CD14-positive monocyte (primary cell): ENCODE data around the gene TSHZ2. TPM values are rescaled to one million over a fixed set of nuclear protein-coding genes. Genes with fewer than 3 reads are reported as not detected.
A peak's percentile ranks its signal among the peaks of the same experiment; 100 is the strongest.
"Not testable (repeated sequence)": the region's sequence is repeated elsewhere in the genome, so short reads cannot be mapped to it uniquely, and the experiment has no call there.

Experiments
- DNase-seq, 3 donors: peaks; one replicate each; pipeline ENCODE4 v3.0.0-alpha.2; 2011 to 2022
- H2AFZ ChIP-seq: 2 replicates; pipeline ENCODE4 v1.6.0; 2012; ENCODE audit warnings: mild to moderate bottlenecking, low read depth, low read length, inconsistent platforms; ENCODE audit not compliant: insufficient read depth, poor library complexity, severe bottlenecking
- H3K27ac ChIP-seq, 2 donors: 1 replicate in 1 of 2; 2 replicates in 1 of 2; pipeline ENCODE4 v1.5.1; 2012 to 2013; ENCODE audit warnings: low read length in 2 of 2, control low read depth in 1 of 2, inconsistent platforms in 1 of 2, low read depth in 1 of 2, mild to moderate bottlenecking in 1 of 2
- H3K27me3 ChIP-seq, 2 donors: one replicate each; pipeline versions ENCODE4 v1.6.0 to v1.6.1; 2011 to 2013; ENCODE audit warnings: low read length in 2 of 2; ENCODE audit not compliant: control insufficient read depth in 2 of 2, insufficient read depth in 2 of 2
- H3K36me3 ChIP-seq, 2 donors: replicated peaks in 1 of 2; 1 replicate in 1 of 2; 2 replicates in 1 of 2; pipeline versions ENCODE4 v1.5.1 to v1.6.1; 2012 to 2013; ENCODE audit warnings: low read length in 2 of 2, control low read depth in 1 of 2, inconsistent platforms in 1 of 2, mild to moderate bottlenecking in 1 of 2; ENCODE audit not compliant: insufficient read depth in 2 of 2, control insufficient read depth in 1 of 2
- H3K4me1 ChIP-seq, 2 donors: 1 replicate in 1 of 2; 2 replicates in 1 of 2; pipeline versions ENCODE4 v1.5.1 to v1.6.1; 2012 to 2013; ENCODE audit warnings: low read length in 2 of 2, control low read depth in 1 of 2, inconsistent platforms in 1 of 2, mild to moderate bottlenecking in 1 of 2, moderate library complexity in 1 of 2; ENCODE audit not compliant: insufficient read depth in 2 of 2, control insufficient read depth in 1 of 2
- H3K4me2 ChIP-seq: replicated peaks from 2 replicates; pipeline ENCODE3; 2012; ENCODE audit warnings: low read length, moderate library complexity, mild to moderate bottlenecking; ENCODE audit not compliant: poor library complexity, severe bottlenecking; ENCODE audit errors: extremely low read depth
- H3K4me3 ChIP-seq, 3 experiments: fragments of 200-600 bp in 1 of 3; sonication (generic) in 1 of 3; replicated peaks in 1 of 3; 1 replicate in 2 of 3; 2 replicates in 1 of 3; pipeline ENCODE4 v1.5.1; 2011 to 2013; ENCODE audit warnings: low read length in 3 of 3, mild to moderate bottlenecking in 3 of 3, control low read depth in 2 of 3, low read depth in 2 of 3, inconsistent platforms in 1 of 3, moderate library complexity in 1 of 3
- H3K79me2 ChIP-seq: 2 replicates; pipeline ENCODE4 v1.6.0; 2012; ENCODE audit warnings: mild to moderate bottlenecking, control low read depth, inconsistent platforms, low read length, moderate library complexity; ENCODE audit not compliant: insufficient read depth
- H3K9ac ChIP-seq: 2 replicates; pipeline ENCODE4 v1.6.0; 2017; ENCODE audit warnings: low read length, mild to moderate bottlenecking; ENCODE audit not compliant: insufficient read depth, poor library complexity, severe bottlenecking
- H3K9me3 ChIP-seq, 2 donors: replicated peaks in 1 of 2; 1 replicate in 1 of 2; 2 replicates in 1 of 2; pipeline versions ENCODE4 v1.5.1 to v1.6.1; 2012 to 2013; ENCODE audit warnings: low read length in 2 of 2, control low read depth in 1 of 2; ENCODE audit not compliant: control insufficient read depth in 1 of 2, insufficient read depth in 1 of 2
- H4K20me1 ChIP-seq: 2 replicates; pipeline ENCODE4 v1.6.0; 2012; ENCODE audit warnings: mild to moderate bottlenecking, low read length, control low read depth, moderate library complexity; ENCODE audit not compliant: insufficient read depth
- H3K27ac Mint-ChIP-seq, 7 donors: one replicate each; pipeline ENCODE4 v1.8.0; 2020; ENCODE audit warnings: mild to moderate bottlenecking in 7 of 7, mixed read lengths in 7 of 7, moderate library complexity in 6 of 7, inconsistent platforms in 2 of 7
- H3K27me3 Mint-ChIP-seq, 3 donors: one replicate each; pipeline ENCODE4 v1.8.0; 2021 to 2022; ENCODE audit warnings: low read depth in 3 of 3, mild to moderate bottlenecking in 3 of 3, mixed read lengths in 3 of 3, moderate library complexity in 3 of 3, inconsistent platforms in 1 of 3
- H3K36me3 Mint-ChIP-seq, 2 donors: one replicate each; pipeline ENCODE4 v1.8.0; 2020; ENCODE audit warnings: mixed read lengths in 2 of 2, inconsistent platforms in 1 of 2, mild to moderate bottlenecking in 1 of 2
- H3K4me1 Mint-ChIP-seq: one replicate; pipeline ENCODE4 v1.8.0; 2020; ENCODE audit warnings: mild to moderate bottlenecking, mixed read lengths
- H3K4me3 Mint-ChIP-seq, 2 donors: one replicate each; pipeline ENCODE4 v1.8.0; 2020; ENCODE audit warnings: mild to moderate bottlenecking in 2 of 2, mixed read lengths in 2 of 2, moderate library complexity in 1 of 2
- H3K9me3 Mint-ChIP-seq, 7 donors: one replicate each; pipeline ENCODE4 v1.8.0; 2020 to 2022; ENCODE audit warnings: mixed read lengths in 7 of 7, mild to moderate bottlenecking in 6 of 7, moderate library complexity in 6 of 7, inconsistent platforms in 2 of 7
- CTCF ChIP-seq: fragments of 200-600 bp; IDR thresholded peaks from one replicate; pipeline ENCODE4 v1.8.0; 2022; ENCODE audit warnings: antibody characterized with exemption, mild to moderate bottlenecking
- WGBS: methylation state at CpG from one replicate; pipeline ENCODE4 v1.1.5; 2013; ENCODE audit warnings: missing lambda C conversion rate; ENCODE audit not compliant: insufficient coverage; 5-methylcytosine and 5-hydroxymethylcytosine counted together
- intact Hi-C, 2 donors: fragments of 100-400 bp; cut with micrococcal nuclease; formaldehyde crosslinking; loops; one replicate each; pipeline versions ENCODE4 v1.15.0 to v1.15.1; 2023
- polyA plus RNA-seq, 3 donors: library from polyadenylated mRNA; depleted of rRNA in 1 of 3; unstranded in 2 of 3; stranded (reverse) in 1 of 3; fragments of 300-500 nt in 2 of 3; fragments of >200 nt in 1 of 3; fragmentation: Illumina TruSeq in 2 of 3; gene quantifications; 1 replicate in 2 of 3; 2 replicates in 1 of 3; pipeline ENCODE4 v1.2.3, GENCODE V29; 2012 to 2021

TSHZ2 gene
- polyA plus RNA-seq, 3 donors = not detected

GRCh38 chr20:53466279-53466678, 494.1 kb downstream of the TSHZ2 start:
- Mint-ChIP-seq H3K4me1 (no peaks in the 10 kb centered on the region), H3K27ac (no peak overlapping the region), H3K27me3 (peaks cover 0 to 10% (median 10%) of the 10 kb centered on the region in 3 donors), H3K9me3 (peaks cover 2 to 16% (median 5%) of the 10 kb centered on the region in 7 donors), H3K4me3 (no peak overlapping the region), H3K36me3 (no peaks in the 10 kb centered on the region)
- no peak overlapping the region for H3K27ac ChIP-seq
- H2AFZ ChIP-seq = no peak overlapping the region
- H3K4me3 ChIP-seq = no peak overlapping the region
- H3K27me3 ChIP-seq = no peaks in the 10 kb centered on the region
- H3K36me3 ChIP-seq = no peaks in the 10 kb centered on the region
- H3K4me1 ChIP-seq = no peaks in the 10 kb centered on the region
- no CpG with 5 or more reads among the region's 4 CpGs for WGBS
- no peak overlapping the region for H3K9ac ChIP-seq
- TF ChIP-seq CTCF = no peak
- H3K4me2 ChIP-seq = no peak overlapping the region
- no peaks in the 10 kb centered on the region for H3K79me2 ChIP-seq
- intact Hi-C loops = no loop called here
- H3K9me3 ChIP-seq = peaks cover 0 to 4% of the 10 kb centered on the region in 2 donors
- DNase-seq = no peak
- H4K20me1 ChIP-seq = no peaks in the 10 kb centered on the region

GRCh38 chr20:53468587-53468986, 496.4 kb downstream of the TSHZ2 start:
- Histone ChIP-seq H3K27me3 (no peaks in the 10 kb centered on the region), H2AFZ (no peak overlapping the region), H3K4me3 (no peak overlapping the region), H3K9ac (no peak overlapping the region), H4K20me1 (no peaks in the 10 kb centered on the region), H3K4me2 (no peak overlapping the region), H3K36me3 (no peaks in the 10 kb centered on the region), H3K27ac (no peak overlapping the region), H3K4me1 (no peaks in the 10 kb centered on the region), H3K79me2 (no peaks in the 10 kb centered on the region), H3K9me3 (peaks cover 0 to 4% of the 10 kb centered on the region in 2 donors)
- H3K4me3 Mint-ChIP-seq = no peak overlapping the region
- H3K27ac Mint-ChIP-seq = no peak overlapping the region
- peak in 2 of 3 donors; percentile 4 to 54 for DNase-seq
- TF ChIP-seq CTCF = no peak
- peaks cover 2 to 10% (median 9%) of the 10 kb centered on the region in 3 donors for H3K27me3 Mint-ChIP-seq
- no peaks in the 10 kb centered on the region for H3K36me3 Mint-ChIP-seq
- peaks cover 3 to 12% (median 6%) of the 10 kb centered on the region in 7 donors for H3K9me3 Mint-ChIP-seq
- WGBS = no CpG with 5 or more reads among the region's 5 CpGs
- H3K4me1 Mint-ChIP-seq = no peaks in the 10 kb centered on the region
- intact Hi-C loops = no loop called here

GRCh38 chr20:53472859-53473258, 500.7 kb downstream of the TSHZ2 start:
- H3K4me1 ChIP-seq, H3K4me3 Mint-ChIP-seq, H3K27ac Mint-ChIP-seq, H3K27ac ChIP-seq, H2AFZ ChIP-seq, H3K36me3 ChIP-seq, H3K4me3 ChIP-seq, H3K4me2 ChIP-seq, H3K4me1 Mint-ChIP-seq, H3K9me3 ChIP-seq, H3K27me3 Mint-ChIP-seq, H4K20me1 ChIP-seq, DNase-seq, H3K79me2 ChIP-seq, H3K9ac ChIP-seq, H3K36me3 Mint-ChIP-seq, H3K27me3 ChIP-seq, intact Hi-C loops: not testable (repeated sequence)
- peaks cover 3 to 12% (median 6%) of the 10 kb centered on the region in 7 donors for H3K9me3 Mint-ChIP-seq
- WGBS = no CpG with 5 or more reads among the region's 18 CpGs
